ENCODE measurements around the gene SCYGR7. TPM values are rescaled to one million over a fixed set of nuclear protein-coding genes. Genes with fewer than 3 reads are reported as not detected.

SCYGR7 gene
- total and polyA plus RNA-seq, 2 of the 13 experiments (the other 11 are each of a cell fraction or from before 2014, with no cell fraction given): not detected

- TF ChIP-seq, protein P1, sequence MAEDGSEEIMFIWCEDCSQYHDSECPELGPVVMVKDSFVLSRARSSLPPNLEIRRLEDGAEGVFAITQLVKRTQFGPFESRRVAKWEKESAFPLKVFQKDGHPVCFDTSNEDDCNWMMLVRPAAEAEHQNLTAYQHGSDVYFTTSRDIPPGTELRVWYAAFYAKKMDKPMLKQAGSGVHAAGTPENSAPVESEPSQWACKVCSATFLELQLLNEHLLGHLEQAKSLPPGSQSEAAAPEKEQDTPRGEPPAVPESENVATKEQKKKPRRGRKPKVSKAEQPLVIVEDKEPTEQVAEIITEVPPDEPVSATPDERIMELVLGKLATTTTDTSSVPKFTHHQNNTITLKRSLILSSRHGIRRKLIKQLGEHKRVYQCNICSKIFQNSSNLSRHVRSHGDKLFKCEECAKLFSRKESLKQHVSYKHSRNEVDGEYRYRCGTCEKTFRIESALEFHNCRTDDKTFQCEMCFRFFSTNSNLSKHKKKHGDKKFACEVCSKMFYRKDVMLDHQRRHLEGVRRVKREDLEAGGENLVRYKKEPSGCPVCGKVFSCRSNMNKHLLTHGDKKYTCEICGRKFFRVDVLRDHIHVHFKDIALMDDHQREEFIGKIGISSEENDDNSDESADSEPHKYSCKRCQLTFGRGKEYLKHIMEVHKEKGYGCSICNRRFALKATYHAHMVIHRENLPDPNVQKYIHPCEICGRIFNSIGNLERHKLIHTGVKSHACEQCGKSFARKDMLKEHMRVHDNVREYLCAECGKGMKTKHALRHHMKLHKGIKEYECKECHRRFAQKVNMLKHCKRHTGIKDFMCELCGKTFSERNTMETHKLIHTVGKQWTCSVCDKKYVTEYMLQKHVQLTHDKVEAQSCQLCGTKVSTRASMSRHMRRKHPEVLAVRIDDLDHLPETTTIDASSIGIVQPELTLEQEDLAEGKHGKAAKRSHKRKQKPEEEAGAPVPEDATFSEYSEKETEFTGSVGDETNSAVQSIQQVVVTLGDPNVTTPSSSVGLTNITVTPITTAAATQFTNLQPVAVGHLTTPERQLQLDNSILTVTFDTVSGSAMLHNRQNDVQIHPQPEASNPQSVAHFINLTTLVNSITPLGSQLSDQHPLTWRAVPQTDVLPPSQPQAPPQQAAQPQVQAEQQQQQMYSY (CRISPR knock-in tag; IDR thresholded peaks at IDR 0.05): no peak
- TF ChIP-seq XBP1 (CRISPR knock-in tag; IDR thresholded peaks at IDR 0.05): no peak
- TF ChIP-seq ZBTB43 (CRISPR knock-in tag; conservative IDR thresholded peaks at IDR 0.05): no peak
- no peak for TF ChIP-seq EED (CRISPR knock-in tag; IDR thresholded peaks at IDR 0.05)
- TF ChIP-seq, protein P2, sequence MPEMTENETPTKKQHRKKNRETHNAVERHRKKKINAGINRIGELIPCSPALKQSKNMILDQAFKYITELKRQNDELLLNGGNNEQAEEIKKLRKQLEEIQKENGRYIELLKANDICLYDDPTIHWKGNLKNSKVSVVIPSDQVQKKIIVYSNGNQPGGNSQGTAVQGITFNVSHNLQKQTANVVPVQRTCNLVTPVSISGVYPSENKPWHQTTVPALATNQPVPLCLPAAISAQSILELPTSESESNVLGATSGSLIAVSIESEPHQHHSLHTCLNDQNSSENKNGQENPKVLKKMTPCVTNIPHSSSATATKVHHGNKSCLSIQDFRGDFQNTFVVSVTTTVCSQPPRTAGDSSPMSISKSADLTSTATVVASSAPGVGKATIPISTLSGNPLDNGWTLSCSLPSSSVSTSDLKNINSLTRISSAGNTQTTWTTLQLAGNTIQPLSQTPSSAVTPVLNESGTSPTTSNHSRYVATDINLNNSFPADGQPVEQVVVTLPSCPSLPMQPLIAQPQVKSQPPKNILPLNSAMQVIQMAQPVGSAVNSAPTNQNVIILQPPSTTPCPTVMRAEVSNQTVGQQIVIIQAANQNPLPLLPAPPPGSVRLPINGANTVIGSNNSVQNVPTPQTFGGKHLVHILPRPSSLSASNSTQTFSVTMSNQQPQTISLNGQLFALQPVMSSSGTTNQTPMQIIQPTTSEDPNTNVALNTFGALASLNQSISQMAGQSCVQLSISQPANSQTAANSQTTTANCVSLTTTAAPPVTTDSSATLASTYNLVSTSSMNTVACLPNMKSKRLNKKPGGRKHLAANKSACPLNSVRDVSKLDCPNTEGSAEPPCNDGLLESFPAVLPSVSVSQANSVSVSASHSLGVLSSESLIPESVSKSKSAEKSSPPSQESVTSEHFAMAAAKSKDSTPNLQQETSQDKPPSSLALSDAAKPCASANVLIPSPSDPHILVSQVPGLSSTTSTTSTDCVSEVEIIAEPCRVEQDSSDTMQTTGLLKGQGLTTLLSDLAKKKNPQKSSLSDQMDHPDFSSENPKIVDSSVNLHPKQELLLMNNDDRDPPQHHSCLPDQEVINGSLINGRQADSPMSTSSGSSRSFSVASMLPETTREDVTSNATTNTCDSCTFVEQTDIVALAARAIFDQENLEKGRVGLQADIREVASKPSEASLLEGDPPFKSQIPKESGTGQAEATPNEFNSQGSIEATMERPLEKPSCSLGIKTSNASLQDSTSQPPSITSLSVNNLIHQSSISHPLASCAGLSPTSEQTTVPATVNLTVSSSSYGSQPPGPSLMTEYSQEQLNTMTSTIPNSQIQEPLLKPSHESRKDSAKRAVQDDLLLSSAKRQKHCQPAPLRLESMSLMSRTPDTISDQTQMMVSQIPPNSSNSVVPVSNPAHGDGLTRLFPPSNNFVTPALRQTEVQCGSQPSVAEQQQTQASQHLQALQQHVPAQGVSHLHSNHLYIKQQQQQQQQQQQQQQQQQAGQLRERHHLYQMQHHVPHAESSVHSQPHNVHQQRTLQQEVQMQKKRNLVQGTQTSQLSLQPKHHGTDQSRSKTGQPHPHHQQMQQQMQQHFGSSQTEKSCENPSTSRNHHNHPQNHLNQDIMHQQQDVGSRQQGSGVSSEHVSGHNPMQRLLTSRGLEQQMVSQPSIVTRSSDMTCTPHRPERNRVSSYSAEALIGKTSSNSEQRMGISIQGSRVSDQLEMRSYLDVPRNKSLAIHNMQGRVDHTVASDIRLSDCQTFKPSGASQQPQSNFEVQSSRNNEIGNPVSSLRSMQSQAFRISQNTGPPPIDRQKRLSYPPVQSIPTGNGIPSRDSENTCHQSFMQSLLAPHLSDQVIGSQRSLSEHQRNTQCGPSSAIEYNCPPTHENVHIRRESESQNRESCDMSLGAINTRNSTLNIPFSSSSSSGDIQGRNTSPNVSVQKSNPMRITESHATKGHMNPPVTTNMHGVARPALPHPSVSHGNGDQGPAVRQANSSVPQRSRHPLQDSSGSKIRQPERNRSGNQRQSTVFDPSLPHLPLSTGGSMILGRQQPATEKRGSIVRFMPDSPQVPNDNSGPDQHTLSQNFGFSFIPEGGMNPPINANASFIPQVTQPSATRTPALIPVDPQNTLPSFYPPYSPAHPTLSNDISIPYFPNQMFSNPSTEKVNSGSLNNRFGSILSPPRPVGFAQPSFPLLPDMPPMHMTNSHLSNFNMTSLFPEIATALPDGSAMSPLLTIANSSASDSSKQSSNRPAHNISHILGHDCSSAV (CRISPR knock-in tag; IDR thresholded peaks at IDR 0.05; ENCODE audit: borderline replicate concordance): no peak
- TF ChIP-seq ZNF687 (CRISPR knock-in tag; IDR thresholded peaks at IDR 0.05): peak; percentile 78
- TF ChIP-seq HDAC6 (IDR thresholded peaks at IDR 0.05; ENCODE audit: low read depth, low read length): no peak
- peak; percentile 80; the same call in 1 of the 2 replicates for TF ChIP-seq ZNF33A (CRISPR knock-in tag; IDR thresholded peaks at IDR 0.05; ENCODE audit: borderline replicate concordance)
- peak; percentile 48; the same call in 1 of the 2 replicates for TF ChIP-seq ZMYM3 (CRISPR knock-in tag; IDR thresholded peaks at IDR 0.05)
- no peak for TF ChIP-seq JUND (CRISPR knock-in tag; IDR thresholded peaks at IDR 0.05)
Observed at GRCh38 chr2:227717687-227718567, 10.2 kb upstream of the SCYGR7 start, which contains the start of gene SLC19A3 (continued).
